GM12878 (cell line): ENCODE results near the gene AP1S3. TPM values are rescaled to one million over a fixed set of nuclear protein-coding genes. Genes with fewer than 3 reads are reported as not detected.

Source experiments
- EP300 ChIP-seq, 2 experiments: fragments of 150-350 bp in 1 of 2; IDR thresholded peaks; 2 replicates each; pipeline ENCODE4 v1.6.1; 2011 to 2012; ENCODE audit warnings: low read depth in 2 of 2, low read length in 2 of 2, borderline replicate concordance in 1 of 2, improper control_type of control experiment in 1 of 2, inconsistent platforms in 1 of 2; ENCODE audit not compliant: control insufficient read depth in 1 of 2
- MEF2B ChIP-seq: fragments of 450-650 bp; IDR thresholded peaks from 2 replicates; pipeline ENCODE4 v1.6.1; 2018; ENCODE audit warnings: mild to moderate bottlenecking, moderate library complexity; ENCODE audit not compliant: partially characterized antibody, poor library complexity, severe bottlenecking
- polyA plus RNA-seq, 11 experiments: library from polyadenylated mRNA; depleted of rRNA in 4 of 11; unstranded in 6 of 11; stranded (reverse) in 5 of 11; fragments of >200 nt; fragmentation: Nextera tagmentation in 4 of 11; fragmentation: Illumina TruSeq in 1 of 11; extraction: Ambion mirVana in 4 of 11; extraction: Trizol in 1 of 11; gene quantifications; 1 replicate in 1 of 11; 2 replicates in 10 of 11; pipeline versions ENCODE4 v1.2.1 to v1.2.3, GENCODE V29; 2011 to 2016; ENCODE audit warnings: inconsistent platforms in 2 of 11, missing spikeins in 2 of 11, low read depth in 1 of 11
- total RNA-seq, 4 experiments: library from RNA; depleted of rRNA in 3 of 4; stranded (reverse); fragments of >200 nt in 3 of 4; fragmentation: Illumina TruSeq in 1 of 4; extraction: Trizol in 1 of 4; gene quantifications; 2 replicates each; pipeline versions ENCODE4 v1.2.1 to v1.2.3, GENCODE V29; 2013 to 2021
- TF ChIP-seq, protein P1 (sequence below): fragments of 450-650 bp; IDR thresholded peaks from 2 replicates; pipeline ENCODE4 v1.6.1; 2017; ENCODE audit warnings: mild to moderate bottlenecking, moderate library complexity
- TF ChIP-seq, protein P2 (sequence below): fragments of 450-650 bp; IDR thresholded peaks from 2 replicates; pipeline ENCODE4 v1.6.1; 2016; ENCODE audit warnings: mild to moderate bottlenecking, moderate library complexity, borderline replicate concordance

AP1S3 gene
- total and polyA plus RNA-seq, 10 of the 15 experiments (the other 5 are each of a cell fraction or from before 2014, with no cell fraction given) = 2.6 to 14.3 (median 9.2) TPM

DNA sequence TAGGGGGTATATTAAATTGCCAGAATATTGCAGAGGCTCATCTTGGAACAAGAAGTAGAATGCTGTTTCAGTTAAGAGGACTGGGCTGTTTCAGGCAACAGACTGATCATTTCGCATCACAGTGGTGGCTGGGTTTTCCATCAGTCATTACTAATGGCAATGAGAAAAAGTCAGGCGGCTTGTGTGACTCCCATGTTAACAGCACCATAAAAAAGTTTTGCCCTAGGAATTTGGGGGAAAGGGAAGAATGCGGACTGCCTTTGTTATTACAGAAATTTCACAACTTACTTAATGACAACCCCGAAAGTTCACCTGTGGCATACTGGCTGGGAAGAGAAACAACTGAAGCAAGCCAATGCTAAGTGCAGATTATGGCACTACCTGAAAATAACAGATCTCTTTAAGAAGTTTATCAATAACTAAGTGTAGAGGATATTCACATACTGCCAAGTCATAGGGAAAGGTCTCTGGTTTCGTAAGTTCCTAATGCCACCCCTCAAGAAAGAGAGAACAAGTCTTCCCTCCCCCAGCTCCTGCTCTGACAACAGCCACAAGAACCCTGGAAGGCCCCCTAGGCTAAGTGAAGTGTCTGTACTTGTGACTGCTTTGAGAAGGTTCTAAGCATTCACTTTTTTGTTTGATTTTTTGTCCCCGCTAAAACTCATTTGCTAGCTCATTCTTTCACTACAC lies 40.5 kb upstream of the AP1S3 start (continued):
- TF ChIP-seq, protein P1, sequence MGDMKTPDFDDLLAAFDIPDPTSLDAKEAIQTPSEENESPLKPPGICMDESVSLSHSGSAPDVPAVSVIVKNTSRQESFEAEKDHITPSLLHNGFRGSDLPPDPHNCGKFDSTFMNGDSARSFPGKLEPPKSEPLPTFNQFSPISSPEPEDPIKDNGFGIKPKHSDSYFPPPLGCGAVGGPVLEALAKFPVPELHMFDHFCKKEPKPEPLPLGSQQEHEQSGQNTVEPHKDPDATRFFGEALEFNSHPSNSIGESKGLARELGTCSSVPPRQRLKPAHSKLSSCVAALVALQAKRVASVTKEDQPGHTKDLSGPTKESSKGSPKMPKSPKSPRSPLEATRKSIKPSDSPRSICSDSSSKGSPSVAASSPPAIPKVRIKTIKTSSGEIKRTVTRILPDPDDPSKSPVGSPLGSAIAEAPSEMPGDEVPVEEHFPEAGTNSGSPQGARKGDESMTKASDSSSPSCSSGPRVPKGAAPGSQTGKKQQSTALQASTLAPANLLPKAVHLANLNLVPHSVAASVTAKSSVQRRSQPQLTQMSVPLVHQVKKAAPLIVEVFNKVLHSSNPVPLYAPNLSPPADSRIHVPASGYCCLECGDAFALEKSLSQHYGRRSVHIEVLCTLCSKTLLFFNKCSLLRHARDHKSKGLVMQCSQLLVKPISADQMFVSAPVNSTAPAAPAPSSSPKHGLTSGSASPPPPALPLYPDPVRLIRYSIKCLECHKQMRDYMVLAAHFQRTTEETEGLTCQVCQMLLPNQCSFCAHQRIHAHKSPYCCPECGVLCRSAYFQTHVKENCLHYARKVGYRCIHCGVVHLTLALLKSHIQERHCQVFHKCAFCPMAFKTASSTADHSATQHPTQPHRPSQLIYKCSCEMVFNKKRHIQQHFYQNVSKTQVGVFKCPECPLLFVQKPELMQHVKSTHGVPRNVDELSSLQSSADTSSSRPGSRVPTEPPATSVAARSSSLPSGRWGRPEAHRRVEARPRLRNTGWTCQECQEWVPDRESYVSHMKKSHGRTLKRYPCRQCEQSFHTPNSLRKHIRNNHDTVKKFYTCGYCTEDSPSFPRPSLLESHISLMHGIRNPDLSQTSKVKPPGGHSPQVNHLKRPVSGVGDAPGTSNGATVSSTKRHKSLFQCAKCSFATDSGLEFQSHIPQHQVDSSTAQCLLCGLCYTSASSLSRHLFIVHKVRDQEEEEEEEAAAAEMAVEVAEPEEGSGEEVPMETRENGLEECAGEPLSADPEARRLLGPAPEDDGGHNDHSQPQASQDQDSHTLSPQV = no peak
- TF ChIP-seq EP300 (IDR thresholded peaks at IDR 0.05; ENCODE audit: borderline replicate concordance in 1 of 2, control insufficient read depth in 1 of 2, low read depth in 2 of 2, low read length in 2 of 2) (no peak), MEF2B (no peak)
- TF ChIP-seq, protein P2, sequence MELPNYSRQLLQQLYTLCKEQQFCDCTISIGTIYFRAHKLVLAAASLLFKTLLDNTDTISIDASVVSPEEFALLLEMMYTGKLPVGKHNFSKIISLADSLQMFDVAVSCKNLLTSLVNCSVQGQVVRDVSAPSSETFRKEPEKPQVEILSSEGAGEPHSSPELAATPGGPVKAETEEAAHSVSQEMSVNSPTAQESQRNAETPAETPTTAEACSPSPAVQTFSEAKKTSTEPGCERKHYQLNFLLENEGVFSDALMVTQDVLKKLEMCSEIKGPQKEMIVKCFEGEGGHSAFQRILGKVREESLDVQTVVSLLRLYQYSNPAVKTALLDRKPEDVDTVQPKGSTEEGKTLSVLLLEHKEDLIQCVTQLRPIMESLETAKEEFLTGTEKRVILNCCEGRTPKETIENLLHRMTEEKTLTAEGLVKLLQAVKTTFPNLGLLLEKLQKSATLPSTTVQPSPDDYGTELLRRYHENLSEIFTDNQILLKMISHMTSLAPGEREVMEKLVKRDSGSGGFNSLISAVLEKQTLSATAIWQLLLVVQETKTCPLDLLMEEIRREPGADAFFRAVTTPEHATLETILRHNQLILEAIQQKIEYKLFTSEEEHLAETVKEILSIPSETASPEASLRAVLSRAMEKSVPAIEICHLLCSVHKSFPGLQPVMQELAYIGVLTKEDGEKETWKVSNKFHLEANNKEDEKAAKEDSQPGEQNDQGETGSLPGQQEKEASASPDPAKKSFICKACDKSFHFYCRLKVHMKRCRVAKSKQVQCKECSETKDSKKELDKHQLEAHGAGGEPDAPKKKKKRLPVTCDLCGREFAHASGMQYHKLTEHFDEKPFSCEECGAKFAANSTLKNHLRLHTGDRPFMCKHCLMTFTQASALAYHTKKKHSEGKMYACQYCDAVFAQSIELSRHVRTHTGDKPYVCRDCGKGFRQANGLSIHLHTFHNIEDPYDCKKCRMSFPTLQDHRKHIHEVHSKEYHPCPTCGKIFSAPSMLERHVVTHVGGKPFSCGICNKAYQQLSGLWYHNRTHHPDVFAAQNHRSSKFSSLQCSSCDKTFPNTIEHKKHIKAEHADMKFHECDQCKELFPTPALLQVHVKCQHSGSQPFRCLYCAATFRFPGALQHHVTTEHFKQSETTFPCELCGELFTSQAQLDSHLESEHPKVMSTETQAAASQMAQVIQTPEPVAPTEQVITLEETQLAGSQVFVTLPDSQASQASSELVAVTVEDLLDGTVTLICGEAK = no peak
